GM12878 (cell line): ENCODE results near the gene SEC16A. TPM values are rescaled to one million over a fixed set of nuclear protein-coding genes. Genes with fewer than 3 reads are reported as not detected.
A peak's percentile ranks its signal among the peaks of the same experiment; 100 is the strongest.

Experiments
- ASH2L ChIP-seq: fragments of 300-600, 200-600 bp; sonication (generic); IDR thresholded peaks from 2 replicates; pipeline ENCODE4 v1.6.1; 2017; ENCODE audit warnings: low read depth, mild to moderate bottlenecking, borderline replicate concordance
- BRCA1 ChIP-seq: IDR thresholded peaks from 2 replicates; pipeline ENCODE4 v1.6.1; 2011; ENCODE audit warnings: low read depth, low read length, improper control_type of control experiment
- CBFB ChIP-seq: IDR thresholded peaks from 2 replicates; pipeline ENCODE4 v1.6.1; 2016; ENCODE audit warnings: antibody characterized with exemption, low read depth
- CREB1 ChIP-seq: IDR thresholded peaks from 2 replicates; pipeline ENCODE4 v1.6.1; 2012; ENCODE audit warnings: low read depth, mild to moderate bottlenecking, inconsistent platforms
- CUX1 ChIP-seq: IDR thresholded peaks from 2 replicates; pipeline ENCODE4 v1.6.1; 2012; ENCODE audit warnings: improper control_type of control experiment, low read depth, low read length; ENCODE audit not compliant: insufficient replicate concordance
- E4F1 ChIP-seq: fragments of 450-650 bp; IDR thresholded peaks from 2 replicates; pipeline ENCODE4 v1.6.1; 2018; ENCODE audit warnings: borderline replicate concordance, mild to moderate bottlenecking; ENCODE audit not compliant: partially characterized antibody
- HDAC2 ChIP-seq: fragments of 200-600 bp; sonication (generic); IDR thresholded peaks from 2 replicates; pipeline ENCODE4 v1.6.1; 2017
- MYB ChIP-seq: fragments of 150-350 bp; IDR thresholded peaks from 2 replicates; pipeline ENCODE4 v1.6.1; 2014; ENCODE audit warnings: mild to moderate bottlenecking, low read depth, low read length, borderline replicate concordance
- NFIC ChIP-seq: IDR thresholded peaks from 2 replicates; pipeline ENCODE4 v1.6.1; 2012; ENCODE audit warnings: low read depth, mild to moderate bottlenecking, inconsistent platforms, low read length, moderate library complexity
- NR2F1 ChIP-seq: fragments of 450-650 bp; conservative IDR thresholded peaks from 2 replicates; pipeline ENCODE4 v1.6.1; 2017; ENCODE audit warnings: mild to moderate bottlenecking
- NRF1 ChIP-seq: conservative IDR thresholded peaks from 2 replicates; pipeline ENCODE4 v1.6.1; 2011; ENCODE audit warnings: mild to moderate bottlenecking, low read depth, low read length, improper control_type of control experiment
- SMAD5 ChIP-seq: IDR thresholded peaks from 2 replicates; pipeline ENCODE4 v1.6.1; 2016; ENCODE audit warnings: antibody characterized with exemption, low read depth
- SP1 ChIP-seq: IDR thresholded peaks from one replicate; pipeline ENCODE4 v1.6.1; 2011; ENCODE audit warnings: low read depth, low read length
- SREBF1 ChIP-seq: IDR thresholded peaks from 2 replicates; pipeline ENCODE4 v1.6.1; 2012; ENCODE audit warnings: mild to moderate bottlenecking, low read length
- SRF ChIP-seq, 2 experiments: IDR thresholded peaks; 2 replicates each; pipeline ENCODE4 v1.6.1; 2011; ENCODE audit warnings: low read depth in 2 of 2, low read length in 2 of 2, mild to moderate bottlenecking in 1 of 2, moderate library complexity in 1 of 2
- SUZ12 ChIP-seq: fragments of 200-600 bp; sonication (generic); IDR thresholded peaks from one replicate; pipeline ENCODE4 v1.6.1; 2018; ENCODE audit warnings: antibody characterized with exemption, mild to moderate bottlenecking; ENCODE audit not compliant: unreplicated experiment
- ZNF24 ChIP-seq: fragments of 450-650 bp; IDR thresholded peaks from 2 replicates; pipeline ENCODE4 v1.6.1; 2017; ENCODE audit warnings: antibody characterized with exemption, mild to moderate bottlenecking
- polyA plus RNA-seq, 11 experiments: library from polyadenylated mRNA; depleted of rRNA in 4 of 11; unstranded in 6 of 11; stranded (reverse) in 5 of 11; fragments of >200 nt; fragmentation: Nextera tagmentation in 4 of 11; fragmentation: Illumina TruSeq in 1 of 11; extraction: Ambion mirVana in 4 of 11; extraction: Trizol in 1 of 11; gene quantifications; 1 replicate in 1 of 11; 2 replicates in 10 of 11; pipeline versions ENCODE4 v1.2.1 to v1.2.3, GENCODE V29; 2011 to 2016; ENCODE audit warnings: inconsistent platforms in 2 of 11, missing spikeins in 2 of 11, low read depth in 1 of 11
- total RNA-seq, 4 experiments: library from RNA; depleted of rRNA in 3 of 4; stranded (reverse); fragments of >200 nt in 3 of 4; fragmentation: Illumina TruSeq in 1 of 4; extraction: Trizol in 1 of 4; gene quantifications; 2 replicates each; pipeline versions ENCODE4 v1.2.1 to v1.2.3, GENCODE V29; 2013 to 2021
- TF ChIP-seq, protein P1 (sequence below): IDR thresholded peaks from 2 replicates; pipeline ENCODE4 v1.6.1; 2012; ENCODE audit warnings: mild to moderate bottlenecking, low read depth, low read length

Gene SEC16A
- total and polyA plus RNA-seq, 10 of the 15 experiments (the other 5 are each of a cell fraction or from before 2014, with no cell fraction given): 9.9 to 59.1 (median 21.7) TPM

DNA sequence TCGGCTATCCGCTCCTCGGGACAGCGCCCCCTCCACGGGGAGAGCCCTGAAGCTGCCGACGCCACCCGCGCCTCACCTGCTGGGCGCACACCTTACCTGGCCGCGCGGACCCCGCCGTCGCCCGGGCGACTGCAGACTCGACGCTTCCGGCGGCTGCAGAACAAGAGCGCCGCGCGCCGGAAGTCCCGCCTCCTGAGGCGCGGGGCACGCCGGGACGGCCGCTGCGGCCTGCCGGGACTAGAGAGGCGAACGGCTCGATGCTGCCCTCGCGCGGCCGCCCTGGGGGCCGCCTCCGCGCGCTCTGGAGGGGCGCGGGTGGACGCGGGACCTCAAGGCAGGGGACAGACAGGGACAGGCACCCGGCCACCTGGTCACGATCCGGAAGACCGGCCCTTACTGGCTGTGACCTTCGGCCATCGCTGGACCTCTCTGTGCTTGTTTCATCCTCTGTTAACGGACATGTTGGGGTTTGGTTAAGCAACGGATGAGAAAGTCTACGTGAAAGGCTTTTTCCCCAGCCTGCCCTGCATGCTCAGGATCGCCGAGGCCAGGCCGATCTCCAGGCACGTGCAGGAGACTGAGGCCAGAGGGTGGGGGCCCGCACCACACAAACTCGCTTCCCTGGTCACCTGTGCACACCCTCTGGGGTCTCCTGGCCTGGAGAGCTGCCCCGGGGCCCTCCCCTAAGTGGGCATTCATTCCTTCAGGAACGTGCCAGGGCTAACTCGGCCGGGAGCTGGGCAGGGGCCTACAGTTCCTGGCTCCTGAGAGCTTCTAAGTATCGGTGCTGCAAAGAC, 82.6 kb downstream of the SEC16A start, which contains the start of gene SNAPC4 (continued):
- TF ChIP-seq SUZ12: no peak
- no peak for TF ChIP-seq BRCA1
- TF ChIP-seq, protein P1, sequence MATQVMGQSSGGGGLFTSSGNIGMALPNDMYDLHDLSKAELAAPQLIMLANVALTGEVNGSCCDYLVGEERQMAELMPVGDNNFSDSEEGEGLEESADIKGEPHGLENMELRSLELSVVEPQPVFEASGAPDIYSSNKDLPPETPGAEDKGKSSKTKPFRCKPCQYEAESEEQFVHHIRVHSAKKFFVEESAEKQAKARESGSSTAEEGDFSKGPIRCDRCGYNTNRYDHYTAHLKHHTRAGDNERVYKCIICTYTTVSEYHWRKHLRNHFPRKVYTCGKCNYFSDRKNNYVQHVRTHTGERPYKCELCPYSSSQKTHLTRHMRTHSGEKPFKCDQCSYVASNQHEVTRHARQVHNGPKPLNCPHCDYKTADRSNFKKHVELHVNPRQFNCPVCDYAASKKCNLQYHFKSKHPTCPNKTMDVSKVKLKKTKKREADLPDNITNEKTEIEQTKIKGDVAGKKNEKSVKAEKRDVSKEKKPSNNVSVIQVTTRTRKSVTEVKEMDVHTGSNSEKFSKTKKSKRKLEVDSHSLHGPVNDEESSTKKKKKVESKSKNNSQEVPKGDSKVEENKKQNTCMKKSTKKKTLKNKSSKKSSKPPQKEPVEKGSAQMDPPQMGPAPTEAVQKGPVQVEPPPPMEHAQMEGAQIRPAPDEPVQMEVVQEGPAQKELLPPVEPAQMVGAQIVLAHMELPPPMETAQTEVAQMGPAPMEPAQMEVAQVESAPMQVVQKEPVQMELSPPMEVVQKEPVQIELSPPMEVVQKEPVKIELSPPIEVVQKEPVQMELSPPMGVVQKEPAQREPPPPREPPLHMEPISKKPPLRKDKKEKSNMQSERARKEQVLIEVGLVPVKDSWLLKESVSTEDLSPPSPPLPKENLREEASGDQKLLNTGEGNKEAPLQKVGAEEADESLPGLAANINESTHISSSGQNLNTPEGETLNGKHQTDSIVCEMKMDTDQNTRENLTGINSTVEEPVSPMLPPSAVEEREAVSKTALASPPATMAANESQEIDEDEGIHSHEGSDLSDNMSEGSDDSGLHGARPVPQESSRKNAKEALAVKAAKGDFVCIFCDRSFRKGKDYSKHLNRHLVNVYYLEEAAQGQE: no peak
- no peak for TF ChIP-seq MYB
- peak; percentile 15 for TF ChIP-seq SMAD5
- TF ChIP-seq SRF (IDR thresholded peaks at IDR 0.05; ENCODE audit: low read depth in 2 of 2, low read length in 2 of 2): 0 out of 4 replicates have a peak, but pooled peaks have one; percentile 13 to 43
- no peak for TF ChIP-seq SREBF1
- no peak for TF ChIP-seq HDAC2
- no peak for TF ChIP-seq CUX1
- TF ChIP-seq NR2F1: peak; percentile 37; the same call in 1 of the 2 replicates
- TF ChIP-seq CBFB: no peak
- TF ChIP-seq ASH2L: no peak
- no peak for TF ChIP-seq NFIC
- TF ChIP-seq CREB1: peak; percentile 72; the same call in 1 of the 2 replicates
- TF ChIP-seq NRF1: no peak
- TF ChIP-seq SP1: peak; percentile 48
- 0 out of 2 replicates have a peak, but pooled peaks have one; percentile 38 for TF ChIP-seq ZNF24
- no peak for TF ChIP-seq E4F1
